ENCODE data around the gene AP1AR.
"Not testable (repeated sequence)": the region's sequence is repeated elsewhere in the genome, so short reads cannot be mapped to it uniquely, and the experiment has no call there.

GRCh38 chr4:112305477-112305876 is 73.9 kb downstream of the AP1AR start:
- not testable (repeated sequence) for TF ChIP-seq POLR2A, POLR2AphosphoS5, EP300 (IDR thresholded peaks at IDR 0.05)

Data from suprapubic skin (tissue), 4 donors.